GM19023 (cell line): ENCODE results near the gene ATP6V1F.

Experiments
- ATAC-seq: cut with Tn5 transposase; IDR thresholded peaks from one replicate; pipeline ENCODE4 v1.9.1; 2021; ENCODE audit warnings: mild to moderate bottlenecking, moderate library complexity; ENCODE audit not compliant: unreplicated experiment

Gene ATP6V1F

GRCh38 chr7:128835231-128835751 lies 27.4 kb upstream of the ATP6V1F start:
- ATAC-seq: no peak

DNA sequence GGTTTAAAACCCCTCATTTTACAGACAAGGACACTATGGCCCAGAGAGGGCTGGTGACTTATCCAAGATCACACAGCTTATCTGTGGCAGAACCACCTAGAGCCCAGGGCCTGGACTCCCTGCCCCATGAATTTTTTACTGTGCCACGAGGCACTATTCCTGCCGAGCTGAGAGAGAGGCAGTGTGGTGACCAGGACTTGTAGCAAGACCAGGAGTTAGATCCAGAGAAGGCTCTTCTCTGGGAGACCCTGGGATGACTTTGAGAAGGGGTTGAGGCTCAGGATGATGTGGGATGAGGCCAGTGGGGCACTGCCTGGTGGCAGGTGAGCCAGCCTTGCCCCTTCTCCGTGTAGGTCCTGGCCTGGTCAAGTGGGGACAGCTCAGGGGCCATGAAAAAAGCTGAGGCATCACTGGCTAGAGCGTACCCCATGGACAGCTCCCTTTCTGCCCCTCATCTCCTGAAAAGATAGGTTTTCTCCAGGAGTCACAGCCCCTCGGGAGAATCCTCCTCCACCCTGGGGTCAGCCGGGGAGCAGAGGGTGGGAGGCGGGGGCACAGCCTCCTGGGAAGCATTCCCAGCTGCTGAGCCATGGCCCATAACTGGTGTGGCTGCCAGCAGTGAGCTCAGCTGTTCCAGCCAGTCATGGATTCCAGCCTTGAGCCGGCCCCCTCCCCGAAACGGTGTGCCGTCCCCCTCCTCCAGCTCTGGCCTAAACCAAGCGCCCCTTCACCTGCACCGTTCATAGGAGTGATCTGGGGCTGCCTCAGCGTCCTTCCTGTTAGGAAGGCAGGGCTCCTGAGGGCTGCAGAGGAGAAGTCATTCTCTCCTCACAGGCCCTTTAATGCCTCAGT lies 26.6 kb upstream of the ATP6V1F start:
- ATAC-seq: no peak

DNA sequence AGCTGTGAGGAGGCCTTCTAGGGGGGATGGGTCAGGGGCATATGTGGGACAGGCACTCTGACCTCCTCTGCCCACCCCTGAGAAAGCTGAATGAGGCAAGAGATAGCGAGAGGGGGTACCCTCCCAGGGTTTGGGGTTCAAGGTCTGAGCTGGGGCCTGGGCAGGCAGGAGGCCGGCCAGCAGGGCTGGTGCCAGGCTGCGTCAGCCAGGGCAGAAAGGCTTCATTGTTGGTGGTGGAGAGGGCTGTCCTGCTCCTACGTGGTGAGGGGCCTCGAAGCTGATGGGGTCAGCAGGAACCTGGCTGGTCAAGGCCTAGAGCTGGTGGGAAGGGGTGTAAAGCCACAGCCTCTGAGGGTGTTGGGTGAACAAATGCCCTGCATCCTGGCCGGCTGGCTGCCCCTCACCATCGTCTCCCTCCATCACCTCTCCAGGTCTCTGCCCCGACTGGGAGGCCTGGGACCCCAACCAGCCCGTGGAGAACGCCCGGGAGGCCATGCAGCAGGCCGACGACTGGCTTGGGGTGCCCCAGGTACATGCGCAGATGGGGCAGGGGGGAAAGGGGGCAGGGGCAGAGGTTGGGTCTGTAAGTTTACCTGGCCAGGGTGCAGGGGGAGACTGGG lies 25.8 kb upstream of the ATP6V1F start:
- no peak for ATAC-seq

- ATAC-seq: no peak
These were observed 25.1 kb upstream of the ATP6V1F start for GRCh38 chr7:128837521-128837921.

DNA sequence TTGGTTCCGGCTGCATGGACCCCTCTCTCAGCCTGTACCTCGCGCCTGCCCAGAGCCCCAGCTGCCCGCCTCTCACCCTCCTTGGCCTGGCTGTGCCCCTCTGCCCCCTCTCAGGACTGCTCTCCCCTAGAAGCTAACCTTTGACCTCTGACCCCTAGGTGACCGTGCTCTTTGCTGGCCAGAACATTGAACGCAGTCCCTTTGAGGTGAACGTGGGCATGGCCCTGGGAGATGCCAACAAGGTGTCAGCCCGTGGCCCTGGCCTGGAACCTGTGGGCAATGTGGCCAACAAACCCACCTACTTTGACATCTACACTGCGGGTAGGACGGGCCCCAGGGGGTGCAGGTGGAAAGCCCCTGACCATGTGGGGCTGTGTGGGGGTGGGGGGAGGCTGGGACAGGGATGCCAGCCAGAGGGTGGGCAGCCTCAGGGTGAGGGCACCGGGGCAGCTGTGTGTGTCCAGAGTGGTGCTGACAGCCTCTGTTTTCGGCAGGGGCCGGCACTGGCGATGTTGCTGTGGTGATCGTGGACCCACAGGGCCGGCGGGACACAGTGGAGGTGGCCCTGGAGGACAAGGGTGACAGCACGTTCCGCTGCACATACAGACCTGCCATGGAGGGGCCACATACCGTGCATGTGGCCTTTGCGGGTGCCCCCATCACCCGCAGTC lies 24.4 kb upstream of the ATP6V1F start:
- no peak for ATAC-seq

DNA sequence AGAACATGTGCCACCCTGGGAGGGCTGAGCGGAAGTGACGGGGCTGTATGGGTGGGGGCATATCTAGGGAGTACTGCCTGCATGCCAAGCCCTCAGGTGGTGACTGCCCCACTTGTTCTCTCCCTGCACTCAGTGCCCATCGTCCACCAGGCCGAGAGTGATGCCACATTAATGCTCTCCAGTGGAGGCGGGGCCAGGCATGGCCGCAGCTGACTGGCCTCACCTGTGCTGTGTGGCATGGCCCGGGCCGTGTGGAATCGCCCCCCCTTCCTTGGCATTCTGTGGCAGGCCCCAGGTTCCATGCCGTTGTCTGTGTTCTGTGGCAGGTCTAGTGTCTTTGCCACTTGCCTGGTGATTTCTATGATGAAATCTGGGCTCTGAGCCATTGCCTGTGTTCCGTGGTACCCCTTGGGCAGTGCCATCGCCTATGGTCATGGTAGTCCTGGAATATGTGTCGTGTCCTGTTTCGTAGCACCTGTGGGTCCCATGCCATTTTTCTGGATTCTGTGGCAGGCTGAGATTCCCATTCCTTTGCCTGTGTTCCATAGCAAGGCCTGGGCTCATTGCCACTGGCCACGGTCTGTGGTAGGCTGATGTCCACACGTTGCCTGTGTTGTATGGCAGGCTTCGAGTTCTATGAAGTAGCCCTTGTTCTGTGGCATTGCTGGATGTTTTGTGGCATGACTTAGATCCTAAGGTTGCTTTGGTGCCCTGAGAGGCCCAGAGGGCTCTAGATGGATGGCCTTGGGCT lies 23.5 kb upstream of the ATP6V1F start:
- no peak for ATAC-seq

GRCh38 chr7:128839751-128840177 lies 22.9 kb upstream of the ATP6V1F start:
- no peak for ATAC-seq

GRCh38 chr7:128840326-128841170 lies 22.1 kb upstream of the ATP6V1F start:
- no peak for ATAC-seq

- ATAC-seq: no peak
These were observed 21.4 kb upstream of the ATP6V1F start for GRCh38 chr7:128841171-128841690.

GRCh38 chr7:128841921-128842673 lies 20.6 kb upstream of the ATP6V1F start:
- no peak for ATAC-seq

DNA sequence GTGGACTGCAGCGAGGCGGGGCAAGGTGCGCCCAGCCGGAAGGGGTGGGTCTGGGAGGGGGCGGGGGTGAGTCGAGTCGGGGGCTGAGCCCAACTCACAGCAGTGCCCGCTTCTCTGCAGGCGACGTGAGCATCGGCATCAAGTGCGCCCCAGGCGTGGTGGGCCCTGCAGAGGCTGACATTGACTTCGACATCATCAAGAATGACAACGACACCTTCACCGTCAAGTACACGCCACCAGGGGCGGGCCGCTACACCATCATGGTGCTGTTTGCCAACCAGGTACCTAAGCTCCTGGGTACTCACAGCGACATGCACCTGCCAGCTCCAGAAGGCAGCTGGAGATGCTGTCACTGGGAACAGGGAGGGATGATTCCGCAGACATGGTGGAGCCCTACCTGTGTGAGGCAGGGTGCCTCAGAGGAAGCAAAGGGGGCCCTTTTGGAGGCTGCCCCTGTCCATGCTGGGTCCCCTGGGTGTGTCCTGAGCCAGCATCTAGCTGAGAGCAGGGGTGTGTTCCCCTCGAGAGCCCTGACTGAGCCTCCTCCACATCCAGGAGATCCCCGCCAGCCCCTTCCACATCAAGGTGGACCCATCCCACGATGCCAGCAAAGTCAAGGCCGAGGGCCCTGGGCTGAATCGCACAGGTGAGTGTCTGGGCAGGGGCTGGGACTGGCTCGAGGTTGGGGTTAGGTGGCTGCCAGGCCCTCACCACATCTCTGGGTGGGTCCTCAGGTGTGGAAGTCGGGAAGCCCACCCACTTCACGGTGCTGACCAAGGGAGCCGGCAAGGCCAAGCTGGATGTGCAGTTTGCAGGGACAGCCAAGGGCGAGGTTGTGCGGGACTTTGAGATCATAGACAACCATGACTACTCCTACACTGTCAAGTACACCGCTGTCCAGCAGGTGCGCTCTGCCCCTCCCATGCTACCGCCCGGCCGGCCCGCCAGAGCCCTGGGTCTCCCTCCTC lies 19.7 kb upstream of the ATP6V1F start:
- ATAC-seq: no peak

GRCh38 chr7:128843938-128844621 lies 18.6 kb upstream of the ATP6V1F start:
- no peak for ATAC-seq

- no peak for ATAC-seq
These were observed 17.8 kb upstream of the ATP6V1F start for GRCh38 chr7:128844777-128845311.

GRCh38 chr7:128845475-128845874 lies 17.2 kb upstream of the ATP6V1F start:
- no peak for ATAC-seq

GRCh38 chr7:128845987-128846386 lies 16.7 kb upstream of the ATP6V1F start:
- ATAC-seq: no peak

DNA sequence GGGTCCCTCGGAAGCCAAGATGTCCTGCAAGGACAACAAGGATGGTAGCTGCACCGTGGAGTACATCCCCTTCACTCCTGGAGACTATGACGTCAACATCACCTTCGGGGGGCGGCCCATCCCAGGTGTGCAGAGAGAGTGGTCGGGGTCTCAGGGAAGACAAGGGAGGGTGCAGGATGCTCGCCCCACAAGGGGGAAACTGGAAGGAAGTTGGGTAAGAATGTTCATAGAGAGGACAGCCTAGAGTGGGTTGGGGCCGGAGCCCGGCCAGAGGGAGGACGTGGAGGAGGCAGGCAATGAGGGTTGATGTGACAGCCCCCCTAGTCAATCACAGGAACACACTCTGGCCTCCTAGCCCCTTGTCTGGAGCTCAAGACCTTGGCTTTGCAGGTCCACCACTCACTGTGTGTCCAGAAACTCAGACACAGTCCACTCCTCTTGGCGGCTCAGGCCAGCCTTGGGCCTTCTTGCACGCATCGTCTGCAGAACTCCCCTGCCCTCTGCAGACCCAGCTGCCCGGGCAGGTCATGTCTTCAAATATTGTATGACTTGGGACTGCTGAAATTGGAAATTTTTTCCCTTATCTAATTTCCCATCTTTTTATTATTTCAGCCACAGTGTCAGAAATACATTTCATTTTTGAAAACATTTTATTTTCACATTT lies 15.7 kb upstream of the ATP6V1F start:
- ATAC-seq: no peak
